K562 (cell line): ENCODE results near the gene ZBTB16. TPM values are rescaled to one million over a fixed set of nuclear protein-coding genes. Genes with fewer than 3 reads are reported as not detected.

Source experiments
- CBFA2T2 ChIP-seq: fragments of 450-650 bp; conservative IDR thresholded peaks from 2 replicates; pipeline ENCODE4 v1.6.1; 2017; ENCODE audit warnings: mild to moderate bottlenecking
- CREBBP ChIP-seq: IDR thresholded peaks from one replicate; pipeline ENCODE4 v1.6.1; 2012; ENCODE audit warnings: low read depth, mild to moderate bottlenecking, control low read depth, inconsistent platforms, low read length
- DACH1 ChIP-seq: fragments of 450-650 bp; IDR thresholded peaks from 2 replicates; pipeline ENCODE4 v1.6.1; 2018; ENCODE audit not compliant: partially characterized antibody
- FOXP1 ChIP-seq: sonication (generic); formaldehyde crosslinking; IDR thresholded peaks from 2 replicates; pipeline ENCODE4 v1.8.0; 2022; ENCODE audit warnings: mild to moderate bottlenecking, missing genetic modification reagents
- KAT2B ChIP-seq: IDR thresholded peaks from one replicate; pipeline ENCODE4 v1.6.1; 2012; ENCODE audit warnings: low read depth, mild to moderate bottlenecking, control low read depth, inconsistent platforms, low read length, moderate library complexity
- NEUROD1 ChIP-seq: fragments of 150-350 bp; IDR thresholded peaks from 2 replicates; pipeline ENCODE4 v1.6.1; 2014; ENCODE audit warnings: borderline replicate concordance, low read length, low read depth; ENCODE audit not compliant: partially characterized antibody
- PCBP2 ChIP-seq: fragments of 200-400 bp; formaldehyde crosslinking; IDR thresholded peaks from 2 replicates; pipeline ENCODE4 v1.6.1; 2018; ENCODE audit warnings: low read length, low read depth, mild to moderate bottlenecking, moderate library complexity; ENCODE audit not compliant: poor library complexity, severe bottlenecking
- PKNOX1 ChIP-seq: fragments of 450-650 bp; IDR thresholded peaks from 2 replicates; pipeline ENCODE4 v1.6.1; 2016
- SMAD2 ChIP-seq: fragments of 150-350 bp; IDR thresholded peaks from 2 replicates; pipeline ENCODE4 v1.6.1; 2014; ENCODE audit warnings: low read depth, mild to moderate bottlenecking, low read length
- ZNF165 ChIP-seq: fragments of 250-450 bp; sonication (Bioruptor Pico); IDR thresholded peaks from 2 replicates; pipeline ENCODE4 v1.4.0; 2020; ENCODE audit warnings: borderline replicate concordance
- ZNF57 ChIP-seq: fragments of 450-650 bp; formaldehyde crosslinking; IDR thresholded peaks from 2 replicates; pipeline ENCODE4 v1.4.0; 2020; ENCODE audit warnings: mild to moderate bottlenecking, moderate library complexity
- polyA plus RNA-seq, 8 experiments: library from polyadenylated mRNA; depleted of rRNA in 4 of 8; stranded (reverse) in 5 of 8; unstranded in 3 of 8; fragments of >200 nt; fragmentation: Nextera tagmentation in 2 of 8; fragmentation: Illumina TruSeq in 1 of 8; extraction: Ambion mirVana in 2 of 8; extraction: Trizol in 1 of 8; gene quantifications; 2 replicates each; pipeline versions ENCODE4 v1.2.1 to v1.2.3, GENCODE V29; 2011 to 2014; ENCODE audit warnings: inconsistent platforms in 1 of 8, missing spikeins in 1 of 8
- total RNA-seq, 7 experiments: library from RNA; depleted of rRNA in 6 of 7; stranded (reverse); fragments of >200 nt in 6 of 7; fragmentation: Illumina TruSeq in 2 of 7; extraction: Trizol in 2 of 7; gene quantifications; 2 replicates each; pipeline versions ENCODE4 v1.2.1 to v1.2.3, GENCODE V29; 2011 to 2021; ENCODE audit warnings: low replicate concordance in 1 of 7
- TF ChIP-seq, protein P1 (sequence below), 2 experiments: fragments of 450-650 bp; conservative IDR thresholded peaks; 2 replicates each; pipeline ENCODE4 v1.6.1; 2017; ENCODE audit warnings: mild to moderate bottlenecking in 2 of 2, moderate library complexity in 2 of 2
- TF ChIP-seq, protein P2 (sequence below): fragments of 250-450 bp; sonication (Bioruptor Pico); IDR thresholded peaks from 2 replicates; pipeline ENCODE4 v1.5.0; 2020; ENCODE audit warnings: mild to moderate bottlenecking, borderline replicate concordance
- TF ChIP-seq, protein P3 (sequence below): sonication (generic); formaldehyde crosslinking; IDR thresholded peaks from 2 replicates; pipeline ENCODE4 v1.8.1; 2022; ENCODE audit warnings: missing genetic modification reagents
- TF ChIP-seq, protein P4 (sequence below): fragments of 450-650 bp; formaldehyde crosslinking; IDR thresholded peaks from 2 replicates; pipeline ENCODE4 v1.4.0; 2020; ENCODE audit warnings: mild to moderate bottlenecking, mixed read lengths
- TF ChIP-seq, protein P5 (sequence below): fragments of 250-450 bp; sonication (Bioruptor Pico); IDR thresholded peaks from 2 replicates; pipeline ENCODE4 v1.8.0; 2021; ENCODE audit warnings: moderate library complexity, mild to moderate bottlenecking, inconsistent platforms

ZBTB16 gene
- total and polyA plus RNA-seq, 9 of the 15 experiments (the other 6 are each of a cell fraction or from before 2014, with no cell fraction given) = 0.06 to 0.40 (median 0.24) TPM; not detected in 4

GRCh38 chr11:114219559-114220349 is 160.2 kb downstream of the ZBTB16 start (continued):
- no peak for TF ChIP-seq ZNF165 (CRISPR knock-in tag)
- no peak for TF ChIP-seq CREBBP
- TF ChIP-seq CBFA2T2 = peak; percentile 91
- TF ChIP-seq PCBP2 = no peak
- TF ChIP-seq, protein P1, sequence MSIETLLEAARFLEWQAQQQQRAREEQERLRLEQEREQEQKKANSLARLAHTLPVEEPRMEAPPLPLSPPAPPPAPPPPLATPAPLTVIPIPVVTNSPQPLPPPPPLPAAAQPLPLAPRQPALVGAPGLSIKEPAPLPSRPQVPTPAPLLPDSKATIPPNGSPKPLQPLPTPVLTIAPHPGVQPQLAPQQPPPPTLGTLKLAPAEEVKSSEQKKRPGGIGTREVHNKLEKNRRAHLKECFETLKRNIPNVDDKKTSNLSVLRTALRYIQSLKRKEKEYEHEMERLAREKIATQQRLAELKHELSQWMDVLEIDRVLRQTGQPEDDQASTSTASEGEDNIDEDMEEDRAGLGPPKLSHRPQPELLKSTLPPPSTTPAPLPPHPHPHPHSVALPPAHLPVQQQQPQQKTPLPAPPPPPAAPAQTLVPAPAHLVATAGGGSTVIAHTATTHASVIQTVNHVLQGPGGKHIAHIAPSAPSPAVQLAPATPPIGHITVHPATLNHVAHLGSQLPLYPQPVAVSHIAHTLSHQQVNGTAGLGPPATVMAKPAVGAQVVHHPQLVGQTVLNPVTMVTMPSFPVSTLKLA (conservative IDR thresholded peaks at IDR 0.05) = 0 out of 4 replicates have a peak, but pooled peaks of 1 of the 2 experiments have one; percentile 17
- no peak for TF ChIP-seq NEUROD1
- no peak for TF ChIP-seq KAT2B
- TF ChIP-seq DACH1 = no peak
- TF ChIP-seq, protein P2, sequence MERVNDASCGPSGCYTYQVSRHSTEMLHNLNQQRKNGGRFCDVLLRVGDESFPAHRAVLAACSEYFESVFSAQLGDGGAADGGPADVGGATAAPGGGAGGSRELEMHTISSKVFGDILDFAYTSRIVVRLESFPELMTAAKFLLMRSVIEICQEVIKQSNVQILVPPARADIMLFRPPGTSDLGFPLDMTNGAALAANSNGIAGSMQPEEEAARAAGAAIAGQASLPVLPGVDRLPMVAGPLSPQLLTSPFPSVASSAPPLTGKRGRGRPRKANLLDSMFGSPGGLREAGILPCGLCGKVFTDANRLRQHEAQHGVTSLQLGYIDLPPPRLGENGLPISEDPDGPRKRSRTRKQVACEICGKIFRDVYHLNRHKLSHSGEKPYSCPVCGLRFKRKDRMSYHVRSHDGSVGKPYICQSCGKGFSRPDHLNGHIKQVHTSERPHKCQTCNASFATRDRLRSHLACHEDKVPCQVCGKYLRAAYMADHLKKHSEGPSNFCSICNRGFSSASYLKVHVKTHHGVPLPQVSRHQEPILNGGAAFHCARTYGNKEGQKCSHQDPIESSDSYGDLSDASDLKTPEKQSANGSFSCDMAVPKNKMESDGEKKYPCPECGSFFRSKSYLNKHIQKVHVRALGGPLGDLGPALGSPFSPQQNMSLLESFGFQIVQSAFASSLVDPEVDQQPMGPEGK = no peak
- TF ChIP-seq SMAD2 = no peak
- TF ChIP-seq, protein P3, sequence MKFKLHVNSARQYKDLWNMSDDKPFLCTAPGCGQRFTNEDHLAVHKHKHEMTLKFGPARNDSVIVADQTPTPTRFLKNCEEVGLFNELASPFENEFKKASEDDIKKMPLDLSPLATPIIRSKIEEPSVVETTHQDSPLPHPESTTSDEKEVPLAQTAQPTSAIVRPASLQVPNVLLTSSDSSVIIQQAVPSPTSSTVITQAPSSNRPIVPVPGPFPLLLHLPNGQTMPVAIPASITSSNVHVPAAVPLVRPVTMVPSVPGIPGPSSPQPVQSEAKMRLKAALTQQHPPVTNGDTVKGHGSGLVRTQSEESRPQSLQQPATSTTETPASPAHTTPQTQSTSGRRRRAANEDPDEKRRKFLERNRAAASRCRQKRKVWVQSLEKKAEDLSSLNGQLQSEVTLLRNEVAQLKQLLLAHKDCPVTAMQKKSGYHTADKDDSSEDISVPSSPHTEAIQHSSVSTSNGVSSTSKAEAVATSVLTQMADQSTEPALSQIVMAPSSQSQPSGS (CRISPR knock-in tag) = no peak
- no peak for TF ChIP-seq FOXP1 (CRISPR knock-in tag)
- TF ChIP-seq PKNOX1 = no peak
- no peak for TF ChIP-seq ZNF57 (CRISPR knock-in tag)
- TF ChIP-seq, protein P4, sequence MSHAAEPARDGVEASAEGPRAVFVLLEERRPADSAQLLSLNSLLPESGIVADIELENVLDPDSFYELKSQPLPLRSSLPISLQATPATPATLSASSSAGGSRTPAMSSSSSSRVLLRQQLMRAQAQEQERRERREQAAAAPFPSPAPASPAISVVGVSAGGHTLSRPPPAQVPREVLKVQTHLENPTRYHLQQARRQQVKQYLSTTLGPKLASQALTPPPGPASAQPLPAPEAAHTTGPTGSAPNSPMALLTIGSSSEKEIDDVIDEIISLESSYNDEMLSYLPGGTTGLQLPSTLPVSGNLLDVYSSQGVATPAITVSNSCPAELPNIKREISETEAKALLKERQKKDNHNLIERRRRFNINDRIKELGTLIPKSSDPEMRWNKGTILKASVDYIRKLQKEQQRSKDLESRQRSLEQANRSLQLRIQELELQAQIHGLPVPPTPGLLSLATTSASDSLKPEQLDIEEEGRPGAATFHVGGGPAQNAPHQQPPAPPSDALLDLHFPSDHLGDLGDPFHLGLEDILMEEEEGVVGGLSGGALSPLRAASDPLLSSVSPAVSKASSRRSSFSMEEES (CRISPR knock-in tag) = no peak
- TF ChIP-seq, protein P5, sequence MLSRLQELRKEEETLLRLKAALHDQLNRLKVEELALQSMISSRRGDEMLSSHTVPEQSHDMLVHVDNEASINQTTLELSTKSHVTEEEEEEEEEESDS = no peak
